IMR-90 (cell line): ENCODE measurements around the gene SPECC1L. TPM values are rescaled to one million over a fixed set of nuclear protein-coding genes. Genes with fewer than 3 reads are reported as not detected.
A peak's percentile ranks its signal among the peaks of the same experiment; 100 is the strongest.

Source experiments
- ATAC-seq: fragments of 200-7000 bp; cut with Tn5 transposase; 2 replicates; pipeline ENCODE4 v1.9.1; 2020; ENCODE audit warnings: low read depth, mild to moderate bottlenecking, moderate library complexity
- BruUV-seq: library from RNA; stranded (reverse); fragments of 400-500 nt; replicated peaks from 2 replicates; lab custom pipeline; 2021; lab: Mats Ljungman, UMichigan
- CTCF ChIA-PET: fragments of 300-600 bp; formaldehyde crosslinking; extraction: SDS; loops from one replicate; lab custom pipeline; 2021; ENCODE audit warnings: antibody characterized with exemption; lab: Yijun Ruan, JAX
- POLR2A ChIA-PET: fragments of 300-600 bp; sonication (Branson Sonifier 250); formaldehyde crosslinking; loops from one replicate; lab custom pipeline; 2022; ENCODE audit warnings: antibody characterized with exemption; ENCODE audit not compliant: unreplicated experiment; lab: Charles Lee
- DNase-seq: peaks from one replicate; pipeline ENCODE4 v3.0.0; 2013
- H2AFZ ChIP-seq: replicated peaks from 2 replicates; pipeline ENCODE3; 2013; ENCODE audit warnings: low read length, mild to moderate bottlenecking; ENCODE audit not compliant: poor library complexity
- H2AK5ac ChIP-seq: 2 replicates; pipeline ENCODE4 v1.6.1; 2013; ENCODE audit warnings: low read depth, low read length, inconsistent platforms
- H2AK9ac ChIP-seq: replicated peaks from 2 replicates; pipeline ENCODE3; 2013; ENCODE audit warnings: mild to moderate bottlenecking, low read depth, low read length, moderate library complexity; ENCODE audit not compliant: poor library complexity
- H2BK120ac ChIP-seq: 2 replicates; pipeline ENCODE4 v1.6.1; 2013; ENCODE audit warnings: low read depth, low read length, inconsistent platforms
- H2BK15ac ChIP-seq: 3 replicates; pipeline ENCODE4 v1.6.1; 2013; ENCODE audit warnings: low read depth, low read length, inconsistent platforms
- H2BK20ac ChIP-seq: 2 replicates; pipeline ENCODE4 v1.6.1; 2013; ENCODE audit warnings: low read depth, mild to moderate bottlenecking, inconsistent platforms, low read length, moderate library complexity
- H2BK5ac ChIP-seq: 2 replicates; pipeline ENCODE4 v1.6.1; 2013; ENCODE audit warnings: mild to moderate bottlenecking, low read depth, low read length, inconsistent platforms; ENCODE audit not compliant: poor library complexity, severe bottlenecking
- H3K14ac ChIP-seq: replicated peaks from 2 replicates; pipeline ENCODE4 v1.6.1; 2013; ENCODE audit warnings: low read depth, low read length, inconsistent platforms
- H3K18ac ChIP-seq: 2 replicates; pipeline ENCODE4 v1.6.1; 2013; ENCODE audit warnings: low read depth, low read length, control low read depth
- H3K23ac ChIP-seq: 2 replicates; pipeline ENCODE4 v1.6.1; 2013; ENCODE audit warnings: low read depth, low read length, inconsistent platforms
- H3K27ac ChIP-seq: 2 replicates; pipeline ENCODE4 v1.5.1; 2013; ENCODE audit warnings: mild to moderate bottlenecking, control low read depth, low read length; ENCODE audit not compliant: insufficient read depth
- H3K27me3 ChIP-seq: 2 replicates; pipeline ENCODE4 v1.6.1; 2013; ENCODE audit warnings: low read length; ENCODE audit not compliant: control insufficient read depth, insufficient read depth
- H3K36me3 ChIP-seq: 2 replicates; pipeline ENCODE4 v1.6.1; 2013; ENCODE audit warnings: low read length, mixed read lengths; ENCODE audit not compliant: control insufficient read depth, insufficient read depth
- H3K4ac ChIP-seq: 2 replicates; pipeline ENCODE4 v1.6.1; 2013; ENCODE audit warnings: low read depth, low read length, inconsistent platforms
- H3K4me1 ChIP-seq: 2 replicates; pipeline ENCODE4 v1.6.1; 2013; ENCODE audit warnings: low read length, mixed read lengths; ENCODE audit not compliant: control insufficient read depth, insufficient read depth
- H3K4me2 ChIP-seq: 2 replicates; pipeline ENCODE4 v1.6.1; 2013; ENCODE audit warnings: low read depth, mild to moderate bottlenecking, control low read depth, low read length, moderate library complexity
- H3K4me3 ChIP-seq: 2 replicates; pipeline ENCODE4 v1.5.1; 2013; ENCODE audit warnings: low read depth, mild to moderate bottlenecking, control low read depth, low read length, moderate library complexity; ENCODE audit not compliant: insufficient read depth
- H3K56ac ChIP-seq: 2 replicates; pipeline ENCODE4 v1.6.1; 2013; ENCODE audit warnings: low read length, inconsistent platforms; ENCODE audit not compliant: insufficient read depth; ENCODE audit errors: extremely low read depth
- H3K79me1 ChIP-seq, 2 experiments: 2 replicates each; pipeline ENCODE4 v1.6.1; 2013; ENCODE audit warnings: low read length in 2 of 2, inconsistent platforms in 1 of 2, low read depth in 1 of 2
- H3K9ac ChIP-seq: 2 replicates; pipeline ENCODE4 v1.6.1; 2013; ENCODE audit warnings: low read depth, low read length, control low read depth
- H3K9me1 ChIP-seq: 2 replicates; pipeline ENCODE4 v1.6.1; 2013; ENCODE audit warnings: low read length, inconsistent platforms; ENCODE audit not compliant: insufficient read depth
- H3K9me3 ChIP-seq: 2 replicates; pipeline ENCODE4 v1.6.1; 2013; ENCODE audit warnings: low read length; ENCODE audit not compliant: control insufficient read depth, insufficient read depth
- H4K20me1 ChIP-seq: 2 replicates; pipeline ENCODE4 v1.6.1; 2013; ENCODE audit warnings: low read length, inconsistent platforms; ENCODE audit not compliant: insufficient read depth
- H4K5ac ChIP-seq: 2 replicates; pipeline ENCODE4 v1.6.1; 2013; ENCODE audit warnings: mild to moderate bottlenecking, low read depth, low read length, control low read depth
- H4K8ac ChIP-seq, 2 experiments: 2 replicates each; pipeline ENCODE4 v1.6.1; 2013; ENCODE audit warnings: low read depth in 2 of 2, low read length in 2 of 2, control low read depth in 1 of 2, inconsistent platforms in 1 of 2
- H4K91ac ChIP-seq: 2 replicates; pipeline ENCODE4 v1.6.1; 2013; ENCODE audit warnings: low read depth, low read length, inconsistent platforms; ENCODE audit not compliant: insufficient read depth
- BHLHE40 ChIP-seq: fragments of 150-350 bp; IDR thresholded peaks from 2 replicates; pipeline ENCODE4 v1.6.1; 2016; ENCODE audit warnings: mild to moderate bottlenecking, low read depth, low read length
- CEBPB ChIP-seq: IDR thresholded peaks from 2 replicates; pipeline ENCODE4 v1.6.1; 2012; ENCODE audit warnings: low read depth, low read length, improper control_type of control experiment
- CHD1 ChIP-seq: IDR thresholded peaks from 2 replicates; pipeline ENCODE4 v1.6.1; 2012; ENCODE audit warnings: low read depth, low read length, improper control_type of control experiment
- CTCF ChIP-seq: conservative IDR thresholded peaks from 2 replicates; pipeline ENCODE4 v1.5.1; 2012; ENCODE audit warnings: mild to moderate bottlenecking, low read depth, low read length, improper control_type of control experiment
- ELK1 ChIP-seq: fragments of 150-350 bp; IDR thresholded peaks from 2 replicates; pipeline ENCODE4 v1.6.1; 2016; ENCODE audit warnings: low read depth, mild to moderate bottlenecking, low read length, moderate library complexity, borderline replicate concordance
- FOS ChIP-seq: fragments of 150-350 bp; IDR thresholded peaks from 2 replicates; pipeline ENCODE4 v1.6.1; 2016; ENCODE audit warnings: low read depth, low read length
- MAFK ChIP-seq: IDR thresholded peaks from 2 replicates; pipeline ENCODE4 v1.6.1; 2012; ENCODE audit warnings: low read depth, low read length, improper control_type of control experiment
- MAZ ChIP-seq: IDR thresholded peaks from 2 replicates; pipeline ENCODE4 v1.6.1; 2012; ENCODE audit warnings: low read depth, mild to moderate bottlenecking, low read length, improper control_type of control experiment, moderate library complexity, borderline replicate concordance
- MXI1 ChIP-seq: IDR thresholded peaks from 2 replicates; pipeline ENCODE4 v1.6.1; 2012; ENCODE audit warnings: low read depth, mild to moderate bottlenecking, low read length, moderate library complexity, borderline replicate concordance
- NFE2L2 ChIP-seq: fragments of 150-350 bp; IDR thresholded peaks from 2 replicates; pipeline ENCODE4 v1.6.1; 2016; ENCODE audit warnings: low read depth, mild to moderate bottlenecking, low read length
- POLR2A ChIP-seq: IDR thresholded peaks from 2 replicates; pipeline ENCODE4 v1.6.1; 2012; ENCODE audit warnings: mild to moderate bottlenecking, low read depth, low read length
- RAD21 ChIP-seq: IDR thresholded peaks from 2 replicates; pipeline ENCODE4 v1.6.1; 2012; ENCODE audit warnings: low read length, improper control_type of control experiment
- RCOR1 ChIP-seq: IDR thresholded peaks from 2 replicates; pipeline ENCODE4 v1.6.1; 2012; ENCODE audit warnings: mild to moderate bottlenecking, low read length, improper control_type of control experiment; ENCODE audit not compliant: insufficient replicate concordance
- RFX5 ChIP-seq: IDR thresholded peaks from 2 replicates; pipeline ENCODE4 v1.8.0; 2012; ENCODE audit warnings: low read depth, mild to moderate bottlenecking, low read length, moderate library complexity
- SMC3 ChIP-seq: fragments of 150-350 bp; IDR thresholded peaks from 2 replicates; pipeline ENCODE4 v1.6.1; 2016; ENCODE audit warnings: low read depth, mild to moderate bottlenecking, antibody characterized with exemption, low read length, moderate library complexity
- USF2 ChIP-seq: fragments of 150-350 bp; IDR thresholded peaks from 2 replicates; pipeline ENCODE4 v1.6.1; 2017; ENCODE audit warnings: mild to moderate bottlenecking, antibody characterized with exemption, low read length, low read depth
- dilution Hi-C: fragments of 300-500 bp; cut with HindIII; formaldehyde crosslinking; loops from one replicate; pipeline ENCODE4 v1.14.3; 2018; ENCODE audit warnings: low sequenced_read_pairs; ENCODE audit not compliant: unreplicated experiment
- in situ Hi-C: fragments of 300-500 bp; cut with MboI; formaldehyde crosslinking; loops from 3 replicates; pipeline ENCODE4 v1.14.3; 2019; ENCODE audit warnings: low sequenced_read_pairs, inconsistent platforms, mixed read lengths
- intact Hi-C: fragments of 100-400 bp; cut with micrococcal nuclease; formaldehyde crosslinking; loops from 2 replicates; pipeline ENCODE4 v1.10.0; 2022
- polyA plus RNA-seq, 3 experiments: library from polyadenylated mRNA; depleted of rRNA; stranded (reverse); fragments of >200 nt; gene quantifications; 2 replicates each; pipeline ENCODE4 v1.2.3, GENCODE V29; 2012; ENCODE audit warnings: low replicate concordance in 1 of 3
- total RNA-seq: library from RNA; depleted of rRNA; stranded (reverse); fragments of >200 nt; gene quantifications from 2 replicates; pipeline ENCODE4 v1.2.3, GENCODE V29; 2012

Gene SPECC1L
- total and polyA plus RNA-seq, 2 of the 4 experiments (the other 2 are of a cell fraction): 18.7 to 44.1 TPM

GRCh38 chr22:24290459-24290858, 19.8 kb downstream of the SPECC1L start:
- Histone ChIP-seq H4K8ac (no peak overlapping the region; a peak in 1 of 4 replicates), H3K79me1 (peaks cover 15 to 56% of the 10 kb centered on the region in 2 experiments; a peak in 3 of 4 replicates), H4K5ac (no peak overlapping the region), H4K20me1 (peaks cover 40% of the 10 kb centered on the region), H2BK5ac (no peak overlapping the region), H3K27ac (no peak overlapping the region), H2BK120ac (no peak overlapping the region; the same call in 1 of the 2 replicates), H4K91ac (no peak overlapping the region), H3K36me3 (no peaks in the 10 kb centered on the region), H3K23ac (0 out of 2 replicates have a peak overlapping the region, but pooled peaks have one; percentile 46), H3K14ac (no peak overlapping the region), H3K18ac (no peak overlapping the region), H3K4me1 (peaks cover 14% of the 10 kb centered on the region), H3K56ac (peak overlapping the region; percentile 33; the same call in 1 of the 2 replicates), H2AK5ac (no peak overlapping the region), H2BK20ac (0 out of 2 replicates have a peak overlapping the region, but pooled peaks have one; percentile 27), H2AFZ (no peak overlapping the region), H3K4me3 (no peak overlapping the region), H3K4me2 (no peak overlapping the region), H3K9ac (no peak overlapping the region), H3K27me3 (no peaks in the 10 kb centered on the region), H2BK15ac (no peak overlapping the region), H3K9me1 (peaks cover 13% of the 10 kb centered on the region), H2AK9ac (no peak overlapping the region), H3K4ac (no peak overlapping the region), H3K9me3 (no peaks in the 10 kb centered on the region)
- ATAC-seq (no peak), DNase-seq (peak; percentile 45)
- dilution Hi-C loops: no loop called here
- intact Hi-C loops: loop anchor here (2.0 kb wide), 1 partner anchor 14 kb away; no protein-coding TSS in a partner anchor
- CTCF ChIA-PET: no interaction called here
- in situ Hi-C loops: no loop called here
- TF ChIP-seq MAZ (no peak), CTCF (no peak), MAFK (no peak), RFX5 (no peak), ELK1 (no peak), CEBPB (no peak), SMC3 (no peak), BHLHE40 (no peak), FOS (no peak), NFE2L2 (no peak), RAD21 (no peak), USF2 (no peak), CHD1 (no peak), POLR2A (no peak), MXI1 (no peak), RCOR1 (no peak)
- BruUV-seq: no TSS peak
- POLR2A ChIA-PET: no interaction called here
